K562 treated with DMSO at 1 percent for 48 hours (cell line): ENCODE measurements around the gene SERPIND1. TPM values are rescaled to one million over a fixed set of nuclear protein-coding genes. Genes with fewer than 3 reads are reported as not detected.

Experiments used
- total RNA-seq: library from RNA; unstranded; fragments of 300-600 nt; gene quantifications from 2 replicates; pipeline ENCODE4 v1.2.3, GENCODE V29; 2022; ENCODE audit warnings: low replicate concordance; ENCODE audit errors: extremely low read depth

Gene SERPIND1
- not detected in 2 replicates for total RNA-seq

DNA sequence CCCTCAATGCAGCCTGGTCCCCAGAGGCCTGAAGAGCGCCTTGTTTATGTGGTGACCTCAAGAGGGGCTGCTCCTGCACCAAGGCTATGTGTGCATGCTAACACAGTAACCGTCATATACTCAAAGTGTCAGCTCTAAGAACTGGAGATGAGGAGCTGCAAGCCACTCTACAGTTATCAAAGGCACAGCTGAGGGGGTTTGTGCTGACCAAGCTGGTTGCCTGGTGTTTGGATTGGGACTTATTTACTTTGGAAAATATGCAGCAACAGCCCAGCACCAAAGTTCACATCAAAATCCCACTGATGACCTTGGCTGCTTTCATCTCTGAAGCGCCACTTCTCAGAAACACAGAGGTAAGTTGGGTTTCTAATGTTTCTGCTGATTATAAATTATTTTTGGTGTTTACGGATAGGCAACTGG lies at the start of gene SERPIND1:
TSS of gene SERPIND1 (plus strand) at position 321 of the 420 bp plus-strand sequence. CDS start 5,200 bp downstream, outside the sequence.

Other genes starting within 250 kb of the SERPIND1 start
- gene PI4KA, start 84.7 kb downstream of the SERPIND1 start, total RNA-seq: 418 TPM in 1 of 2 replicates, not detected in the other
- not detected in 2 replicates for gene SNAP29, start 84.9 kb downstream of the SERPIND1 start, total RNA-seq
- gene CRKL, start 143.3 kb downstream of the SERPIND1 start, total RNA-seq: 88.5 and 326 TPM in 2 replicates
- not detected in 2 replicates for gene AIFM3, start 193.1 kb downstream of the SERPIND1 start, total RNA-seq
- not detected in 2 replicates for gene LZTR1, start 208.2 kb downstream of the SERPIND1 start, total RNA-seq
- gene THAP7, start 228.0 kb downstream of the SERPIND1 start, total RNA-seq: 529 TPM in 1 of 2 replicates, not detected in the other
- not detected in 2 replicates for gene P2RX6, start 241.1 kb downstream of the SERPIND1 start, total RNA-seq